GM23338 (cell line): Measurements from ENCODE around the gene TRAM1L1.

Source experiments
- CTCF ChIP-seq, 2 experiments: fragments of 200-600 bp in 1 of 2; sonication (generic) in 1 of 2; conservative IDR thresholded peaks; 2 replicates each; pipeline versions ENCODE4 v1.5.1 to v1.6.1; 2016 to 2017; ENCODE audit warnings: antibody characterized with exemption in 2 of 2, low read depth in 2 of 2, mild to moderate bottlenecking in 2 of 2, moderate library complexity in 1 of 2
- EZH2 ChIP-seq: fragments of 200-600 bp; sonication (generic); IDR thresholded peaks from one replicate; pipeline ENCODE4 v1.8.0; 2017; ENCODE audit warnings: antibody characterized with exemption, mild to moderate bottlenecking, low read depth; ENCODE audit not compliant: unreplicated experiment
- EZH2phosphoT487 ChIP-seq: fragments of 200-600 bp; sonication (generic); IDR thresholded peaks from one replicate; pipeline ENCODE4 v1.8.1; 2018; ENCODE audit warnings: antibody characterized with exemption; ENCODE audit not compliant: unreplicated experiment
- JUNB ChIP-seq: IDR thresholded peaks from one replicate; pipeline ENCODE4 v1.6.1; 2016; ENCODE audit warnings: antibody characterized with exemption; ENCODE audit not compliant: unreplicated experiment
- NANOG ChIP-seq: IDR thresholded peaks from 2 replicates; pipeline ENCODE4 v1.6.1; 2016; ENCODE audit warnings: antibody characterized with exemption, borderline replicate concordance
- REST ChIP-seq: IDR thresholded peaks from one replicate; pipeline ENCODE4 v1.6.1; 2018; ENCODE audit warnings: antibody characterized with exemption; ENCODE audit not compliant: unreplicated experiment

GRCh38 chr4:117042962-117043361, 42.4 kb downstream of the TRAM1L1 start:
- TF ChIP-seq EZH2phosphoT487: no peak
- TF ChIP-seq CTCF (conservative IDR thresholded peaks at IDR 0.05; ENCODE audit: low read depth in 2 of 2): no peak
- TF ChIP-seq REST: no peak
- no peak for TF ChIP-seq EZH2
- no peak for TF ChIP-seq NANOG
- TF ChIP-seq JUNB: no peak
